ENCODE measurements around the gene C3orf33.

GRCh38 chr3:155766206-155766605, 39.9 kb downstream of the C3orf33 start:
- TF ChIP-seq CTCF (IDR thresholded peaks at IDR 0.05) = no peak
- TF ChIP-seq POLR2A (IDR thresholded peaks at IDR 0.05) = no peak
- no peak for TF ChIP-seq POLR2AphosphoS5 (IDR thresholded peaks at IDR 0.05)
- no peak for TF ChIP-seq EP300 (IDR thresholded peaks at IDR 0.05; ENCODE audit: low read depth)
